Measurements from ENCODE around the gene TREX2. TPM values are rescaled to one million over a fixed set of nuclear protein-coding genes. Genes with fewer than 3 reads are reported as not detected.

The TREX2 gene
- total RNA-seq, 1 donor from 2014 or later: 0.80 TPM

- Mint-ChIP-seq H3K27ac (ENCODE audit: unreplicated experiment) (no peak overlapping the region), H3K4me3 (ENCODE audit: unreplicated experiment) (no peak overlapping the region), H3K36me3 (ENCODE audit: low read depth) (peaks cover 1% of the 10 kb centered on the region), H3K9me3 (ENCODE audit: low read depth) (no peaks in the 10 kb centered on the region), H3K27me3 (ENCODE audit: low read depth) (no peaks in the 10 kb centered on the region), H3K4me1 (ENCODE audit: low read depth) (peaks cover 66% of the 10 kb centered on the region)
- TF ChIP-seq CTCF (IDR thresholded peaks at IDR 0.05): no peak
- DNase-seq (ENCODE audit: low spot score): no peak
Observed at GRCh38 chrX:153493085-153493484, 47.2 kb upstream of the TREX2 start.

- H3K27me3 Mint-ChIP-seq (ENCODE audit: low read depth): no peaks in the 10 kb centered on the region
- peaks cover 66% of the 10 kb centered on the region for H3K4me1 Mint-ChIP-seq (ENCODE audit: low read depth)
- no peak for TF ChIP-seq CTCF (IDR thresholded peaks at IDR 0.05)
- peak overlapping the region; percentile 49 for H3K27ac Mint-ChIP-seq (ENCODE audit: unreplicated experiment)
- H3K4me3 Mint-ChIP-seq (ENCODE audit: unreplicated experiment): no peak overlapping the region
- no peak for DNase-seq (ENCODE audit: low spot score)
- peaks cover 1% of the 10 kb centered on the region for H3K36me3 Mint-ChIP-seq (ENCODE audit: low read depth)
- no peaks in the 10 kb centered on the region for H3K9me3 Mint-ChIP-seq (ENCODE audit: low read depth)
Observed at GRCh38 chrX:153492543-153492942, 46.7 kb upstream of the TREX2 start.

GRCh38 chrX:153491918-153492317 is 46.1 kb upstream of the TREX2 start:
- H3K4me1 Mint-ChIP-seq (ENCODE audit: low read depth): peaks cover 72% of the 10 kb centered on the region
- H3K4me3 Mint-ChIP-seq (ENCODE audit: unreplicated experiment): no peak overlapping the region
- H3K9me3 Mint-ChIP-seq (ENCODE audit: low read depth): no peaks in the 10 kb centered on the region

GRCh38 chrX:153491351-153491914 is 45.6 kb upstream of the TREX2 start:
- no peak for DNase-seq (ENCODE audit: low spot score)
- Mint-ChIP-seq H3K36me3 (ENCODE audit: low read depth) (peaks cover 1% of the 10 kb centered on the region), H3K9me3 (ENCODE audit: low read depth) (no peaks in the 10 kb centered on the region), H3K27ac (ENCODE audit: unreplicated experiment) (no peak overlapping the region), H3K4me3 (ENCODE audit: unreplicated experiment) (no peak overlapping the region), H3K4me1 (ENCODE audit: low read depth) (peaks cover 77% of the 10 kb centered on the region), H3K27me3 (ENCODE audit: low read depth) (no peaks in the 10 kb centered on the region)
- no peak for TF ChIP-seq CTCF (IDR thresholded peaks at IDR 0.05)

More at GRCh38 chrX:153491918-153492317, 46.1 kb upstream of the TREX2 start:
- no peaks in the 10 kb centered on the region for H3K27me3 Mint-ChIP-seq (ENCODE audit: low read depth)
- TF ChIP-seq CTCF (IDR thresholded peaks at IDR 0.05): no peak
- H3K27ac Mint-ChIP-seq (ENCODE audit: unreplicated experiment): peak overlapping the region; percentile 54
- DNase-seq (ENCODE audit: low spot score): no peak
- peaks cover 1% of the 10 kb centered on the region for H3K36me3 Mint-ChIP-seq (ENCODE audit: low read depth)

GRCh38 chrX:153490217-153490930 is 44.5 kb upstream of the TREX2 start:
- H3K27ac Mint-ChIP-seq (ENCODE audit: unreplicated experiment): no peak overlapping the region
- H3K4me3 Mint-ChIP-seq (ENCODE audit: unreplicated experiment): no peak overlapping the region
- peaks cover 78% of the 10 kb centered on the region for H3K4me1 Mint-ChIP-seq (ENCODE audit: low read depth)
- H3K27me3 Mint-ChIP-seq (ENCODE audit: low read depth): no peaks in the 10 kb centered on the region
- TF ChIP-seq CTCF (IDR thresholded peaks at IDR 0.05): no peak
- no peak for DNase-seq (ENCODE audit: low spot score)
- H3K9me3 Mint-ChIP-seq (ENCODE audit: low read depth): no peaks in the 10 kb centered on the region
- peaks cover 1% of the 10 kb centered on the region for H3K36me3 Mint-ChIP-seq (ENCODE audit: low read depth)
